Measurements from ENCODE around the gene LGMN.

Gene LGMN

DNA sequence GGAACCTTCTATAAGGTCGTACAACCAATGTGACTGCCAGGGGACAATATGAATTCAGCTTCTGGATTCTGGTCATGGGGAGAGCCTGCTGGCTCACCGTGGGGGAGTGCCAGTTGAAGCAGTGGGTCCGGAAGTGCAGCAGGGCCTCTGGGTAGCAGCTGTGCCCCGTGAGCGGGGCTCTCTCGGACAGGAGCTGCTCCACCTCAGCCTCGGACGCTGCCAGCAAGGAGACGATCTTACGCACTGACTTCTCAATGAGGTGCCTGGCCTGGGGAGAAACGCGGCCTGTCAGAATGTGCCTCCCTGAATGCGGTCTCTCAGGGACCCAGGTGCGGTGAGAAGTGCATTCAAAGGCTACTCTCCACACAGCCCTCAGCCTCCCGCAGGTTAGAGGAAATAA, 42.0 kb downstream of the LGMN start:
- no peak overlapping the region for H3K4me3 ChIP-seq (ENCODE audit: low read depth, low read length)
- no peak for DNase-seq (ENCODE audit: low read depth, low spot score)
- in situ Hi-C loops (cut with HindIII; ENCODE audit: low sequenced_read_pairs) = no loop called here
- TF ChIP-seq, protein P1, sequence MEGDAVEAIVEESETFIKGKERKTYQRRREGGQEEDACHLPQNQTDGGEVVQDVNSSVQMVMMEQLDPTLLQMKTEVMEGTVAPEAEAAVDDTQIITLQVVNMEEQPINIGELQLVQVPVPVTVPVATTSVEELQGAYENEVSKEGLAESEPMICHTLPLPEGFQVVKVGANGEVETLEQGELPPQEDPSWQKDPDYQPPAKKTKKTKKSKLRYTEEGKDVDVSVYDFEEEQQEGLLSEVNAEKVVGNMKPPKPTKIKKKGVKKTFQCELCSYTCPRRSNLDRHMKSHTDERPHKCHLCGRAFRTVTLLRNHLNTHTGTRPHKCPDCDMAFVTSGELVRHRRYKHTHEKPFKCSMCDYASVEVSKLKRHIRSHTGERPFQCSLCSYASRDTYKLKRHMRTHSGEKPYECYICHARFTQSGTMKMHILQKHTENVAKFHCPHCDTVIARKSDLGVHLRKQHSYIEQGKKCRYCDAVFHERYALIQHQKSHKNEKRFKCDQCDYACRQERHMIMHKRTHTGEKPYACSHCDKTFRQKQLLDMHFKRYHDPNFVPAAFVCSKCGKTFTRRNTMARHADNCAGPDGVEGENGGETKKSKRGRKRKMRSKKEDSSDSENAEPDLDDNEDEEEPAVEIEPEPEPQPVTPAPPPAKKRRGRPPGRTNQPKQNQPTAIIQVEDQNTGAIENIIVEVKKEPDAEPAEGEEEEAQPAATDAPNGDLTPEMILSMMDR (IDR thresholded peaks at IDR 0.05; ENCODE audit: low read depth, low read length) = no peak

DNA sequence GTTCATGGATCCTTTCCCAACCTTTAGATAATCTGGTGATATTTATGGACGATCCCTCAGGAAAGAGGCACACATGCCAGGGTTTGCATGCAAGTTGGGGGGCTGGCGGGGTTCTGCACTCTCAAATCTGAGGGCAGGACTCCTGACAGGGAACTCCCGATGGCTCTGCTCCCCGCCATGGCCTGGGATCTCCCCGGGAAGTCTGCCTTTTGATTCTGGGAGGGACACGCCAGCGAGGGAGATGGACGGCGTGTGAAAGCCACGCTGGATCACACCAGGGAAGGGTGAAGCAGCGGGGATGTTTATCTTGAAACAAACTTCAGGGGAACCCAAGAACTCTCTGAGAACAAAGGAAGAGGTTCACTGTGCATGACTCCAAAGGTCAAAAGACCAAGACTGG, 43.6 kb downstream of the LGMN start:
- in situ Hi-C loops (cut with HindIII; ENCODE audit: low sequenced_read_pairs) = no loop called here
- no peak for DNase-seq (ENCODE audit: low read depth, low spot score)
- H3K4me3 ChIP-seq (ENCODE audit: low read depth, low read length) = no peak overlapping the region
- TF ChIP-seq, protein P1 (IDR thresholded peaks at IDR 0.05; ENCODE audit: low read depth, low read length) = no peak

DNA sequence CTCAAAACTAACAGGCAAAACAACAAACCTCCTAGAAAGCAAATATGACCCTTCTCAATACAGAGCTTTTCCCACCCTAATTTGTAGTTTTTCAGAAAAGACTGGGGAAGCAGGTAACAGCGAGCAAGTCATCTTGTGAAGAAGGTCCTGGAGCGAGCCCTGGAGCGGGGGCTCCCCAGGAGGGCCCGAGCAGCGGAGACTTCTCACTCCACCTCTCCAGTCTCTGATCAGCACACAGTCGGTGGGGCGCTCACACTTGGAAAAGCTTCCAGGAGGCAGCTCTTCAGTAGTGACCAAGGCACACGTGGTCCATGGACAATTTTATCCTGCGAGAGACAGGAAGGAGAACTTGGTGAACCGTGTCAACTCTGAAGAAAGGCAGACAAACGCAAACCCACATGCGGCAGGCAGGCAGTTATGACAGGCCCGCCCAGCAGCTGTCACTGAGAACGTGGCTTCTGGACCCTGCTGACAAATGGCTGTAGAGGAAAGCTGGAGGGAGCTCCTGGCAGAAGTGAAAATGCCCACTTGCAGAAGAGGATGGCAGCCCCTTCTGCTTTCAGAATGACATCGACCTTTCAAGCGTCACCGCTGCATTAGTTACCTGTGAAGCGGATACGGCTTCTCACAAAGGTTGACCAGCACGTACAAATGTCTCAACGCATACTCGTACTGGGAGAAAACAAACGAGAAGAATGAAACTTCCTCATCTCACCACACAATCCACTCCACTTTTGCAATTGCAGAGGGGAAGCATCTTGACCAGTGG, 44.2 kb downstream of the LGMN start:
- no peak overlapping the region for H3K4me3 ChIP-seq (ENCODE audit: low read depth, low read length)
- no peak for DNase-seq (ENCODE audit: low read depth, low spot score)
- in situ Hi-C loops (cut with HindIII; ENCODE audit: low sequenced_read_pairs) = no loop called here

DNA sequence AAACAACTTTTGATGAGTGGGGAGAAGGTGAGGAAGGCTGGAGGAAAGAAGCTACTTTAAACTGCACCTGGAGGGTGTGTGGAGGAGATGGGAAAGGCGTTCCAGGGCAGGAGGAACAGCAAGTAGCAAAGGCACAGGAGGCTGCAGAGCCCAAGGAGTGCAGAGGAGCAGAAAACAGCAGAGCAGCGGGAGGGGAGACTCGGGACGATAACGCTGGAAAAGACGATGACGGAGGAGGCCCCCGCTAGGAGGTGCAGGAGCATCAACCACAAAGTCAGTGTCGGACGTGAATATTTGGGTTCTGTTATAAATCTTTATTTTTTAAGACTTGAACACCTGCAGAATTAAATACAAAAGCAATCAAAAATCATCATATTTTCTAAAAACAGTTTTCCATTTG, 44.9 kb downstream of the LGMN start:
- DNase-seq (ENCODE audit: low read depth, low spot score) = no peak
- in situ Hi-C loops (cut with HindIII; ENCODE audit: low sequenced_read_pairs) = no loop called here
- H3K4me3 ChIP-seq (ENCODE audit: low read depth, low read length) = no peak overlapping the region
- TF ChIP-seq, protein P1 (IDR thresholded peaks at IDR 0.05; ENCODE audit: low read depth, low read length) = no peak

More for the DNA sequence above, 44.2 kb downstream of the LGMN start:
- TF ChIP-seq, protein P1 (IDR thresholded peaks at IDR 0.05; ENCODE audit: low read depth, low read length) = no peak

DNA sequence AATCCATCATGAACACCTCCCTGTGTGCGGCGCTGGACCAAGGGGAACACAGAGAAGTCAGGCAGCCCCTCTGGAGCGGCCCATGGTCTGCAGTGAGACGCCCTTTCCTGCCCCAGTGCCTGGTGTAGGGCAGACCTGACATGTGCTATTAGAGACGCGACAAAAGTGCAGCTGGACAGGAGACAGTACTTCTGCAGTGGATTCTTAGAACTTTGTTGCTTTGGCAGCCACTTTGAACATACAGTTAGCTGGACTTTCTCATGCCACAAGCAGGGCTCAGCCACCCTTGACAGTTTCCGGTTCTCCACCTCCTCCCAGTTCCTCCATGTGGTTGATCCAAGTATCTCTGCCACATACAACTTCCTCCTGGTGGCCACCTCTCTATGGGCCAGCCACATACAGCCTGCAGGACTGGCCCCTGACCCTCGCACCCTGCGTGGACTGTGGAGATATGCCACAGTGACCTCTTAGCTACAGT, 45.9 kb downstream of the LGMN start:
- TF ChIP-seq, protein P1 (IDR thresholded peaks at IDR 0.05; ENCODE audit: low read depth, low read length) = no peak

DNA sequence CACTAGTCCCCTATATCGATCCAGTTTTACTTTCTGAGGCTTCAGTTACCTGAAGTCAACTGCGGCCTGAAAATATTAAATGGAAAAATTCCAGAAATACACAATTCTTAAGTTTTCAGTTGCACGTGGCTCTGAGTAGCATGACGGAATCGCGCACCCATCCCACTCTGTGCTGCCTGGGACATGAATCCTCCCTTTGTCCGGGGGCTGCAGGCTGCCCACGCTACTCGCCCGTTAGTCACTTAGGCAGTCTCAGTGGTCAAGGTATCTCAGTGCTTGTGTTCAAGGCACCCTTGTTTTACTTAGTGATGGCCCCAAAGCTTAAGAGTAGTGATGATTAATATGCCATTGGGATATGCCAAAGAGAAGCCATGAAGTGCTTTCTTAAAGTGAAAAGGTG, 46.6 kb downstream of the LGMN start:
- TF ChIP-seq, protein P1 (IDR thresholded peaks at IDR 0.05; ENCODE audit: low read depth, low read length) = no peak
- DNase-seq (ENCODE audit: low read depth, low spot score) = no peak
- no peak overlapping the region for H3K4me3 ChIP-seq (ENCODE audit: low read depth, low read length)
- in situ Hi-C loops (cut with HindIII; ENCODE audit: low sequenced_read_pairs) = no loop called here

More for the DNA sequence above, 45.9 kb downstream of the LGMN start:
- in situ Hi-C loops (cut with HindIII; ENCODE audit: low sequenced_read_pairs) = no loop called here
- DNase-seq (ENCODE audit: low read depth, low spot score) = no peak
- no peak overlapping the region for H3K4me3 ChIP-seq (ENCODE audit: low read depth, low read length)

Measured in astrocyte of the spinal cord (primary cell).